Renal cortex interstitium (tissue), 11 donors: ENCODE data around the gene LAMA5. TPM values are rescaled to one million over a fixed set of nuclear protein-coding genes. Genes with fewer than 3 reads are reported as not detected.

Experiments used
- DNase-seq, 11 donors: peaks; one replicate each; pipeline ENCODE4 v3.0.0-alpha.2; 2013; ENCODE audit warnings: low read depth in 9 of 11, low spot score in 4 of 11; ENCODE audit errors: extremely low read depth in 1 of 11
- polyA plus RNA-seq, 3 donors: library from polyadenylated mRNA; unstranded; fragments of 120-200 nt; gene quantifications; one replicate each; pipeline ENCODE4 v1.2.1, GENCODE V29; 2013; ENCODE audit not compliant: insufficient read length in 3 of 3

Gene LAMA5
- polyA plus RNA-seq, 3 donors, result 101 to 184 (median 167) TPM

DNA sequence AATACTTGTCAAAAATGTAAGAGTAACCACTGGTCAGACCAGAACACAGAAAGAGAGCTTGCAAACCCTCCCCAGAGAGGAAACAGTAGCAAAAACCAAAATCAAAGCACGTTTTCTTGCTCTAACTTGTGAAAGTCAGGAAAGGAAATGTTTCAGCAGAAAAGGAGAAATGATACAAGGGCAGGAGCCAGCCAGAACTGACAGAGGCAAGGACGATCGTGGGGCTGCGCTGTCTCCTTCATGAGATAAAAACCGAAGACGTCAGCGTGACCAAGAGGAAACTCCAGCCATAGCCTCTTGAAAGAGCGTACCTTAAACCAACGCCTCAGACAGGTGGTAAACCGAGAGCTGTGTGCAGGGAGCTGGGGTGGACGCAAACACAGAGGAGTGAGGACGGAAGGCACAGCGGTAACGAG, 27.5 kb downstream of the LAMA5 start:
- DNase-seq, result no peak

- no peak for DNase-seq
Observed at GRCh38 chr20:62338294-62338620, 28.9 kb downstream of the LAMA5 start.

GRCh38 chr20:62337558-62338293, 29.4 kb downstream of the LAMA5 start:
- no peak for DNase-seq

DNA sequence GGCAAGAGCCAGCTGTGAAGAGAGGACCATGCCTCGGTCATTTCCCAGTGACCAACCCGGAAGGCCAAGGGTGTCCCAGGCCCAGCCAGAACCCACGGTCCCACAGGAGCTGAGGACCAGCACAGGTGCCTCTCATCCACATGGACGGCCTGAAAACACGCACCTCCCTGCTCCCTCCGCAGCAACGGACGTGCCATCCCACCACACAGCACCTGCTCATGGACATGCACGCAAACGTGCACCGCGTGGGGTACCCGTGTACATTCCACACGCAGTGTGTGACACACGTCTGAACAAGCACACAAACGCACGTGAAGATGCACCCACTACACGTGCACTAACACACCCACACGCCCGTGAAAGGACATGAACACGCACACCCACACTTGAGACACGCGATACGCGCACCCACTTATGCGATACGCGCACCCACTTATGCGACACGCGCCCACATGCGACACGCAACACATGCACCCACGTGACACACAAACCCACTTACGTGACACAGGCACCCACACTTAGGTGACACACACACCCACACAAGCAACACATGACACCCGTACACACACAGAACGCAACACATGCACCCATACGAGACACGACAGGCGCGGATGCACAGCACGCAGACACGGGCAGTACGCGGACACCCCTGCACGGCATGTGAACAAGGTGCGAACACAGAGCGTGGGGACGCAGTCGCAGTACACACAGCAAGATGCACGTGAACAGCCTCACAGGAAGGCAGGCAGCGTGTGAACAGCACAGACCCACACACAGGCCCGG, 30.1 kb downstream of the LAMA5 start:
- DNase-seq, result no peak

- DNase-seq, result no peak
Observed at GRCh38 chr20:62336329-62336728, 30.8 kb downstream of the LAMA5 start.

DNA sequence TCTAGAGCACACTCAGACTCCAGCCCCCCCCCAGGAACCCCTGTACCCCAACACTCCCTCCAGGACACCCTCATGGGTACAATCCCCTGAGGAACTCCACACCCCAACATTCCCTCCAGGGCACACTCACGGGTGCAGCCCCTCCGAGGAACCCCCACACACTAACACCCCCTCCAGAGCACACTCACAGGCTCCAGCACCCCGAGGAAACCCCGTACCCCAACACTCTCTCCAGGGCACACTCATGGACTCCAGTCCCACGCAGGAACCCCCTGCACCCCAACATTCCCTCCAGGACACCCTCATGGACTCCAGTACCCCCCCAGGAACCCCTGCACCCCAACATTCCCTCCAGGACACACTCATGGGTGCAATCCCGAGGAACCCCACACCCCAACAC, 31.6 kb downstream of the LAMA5 start:
- no peak for DNase-seq

DNA sequence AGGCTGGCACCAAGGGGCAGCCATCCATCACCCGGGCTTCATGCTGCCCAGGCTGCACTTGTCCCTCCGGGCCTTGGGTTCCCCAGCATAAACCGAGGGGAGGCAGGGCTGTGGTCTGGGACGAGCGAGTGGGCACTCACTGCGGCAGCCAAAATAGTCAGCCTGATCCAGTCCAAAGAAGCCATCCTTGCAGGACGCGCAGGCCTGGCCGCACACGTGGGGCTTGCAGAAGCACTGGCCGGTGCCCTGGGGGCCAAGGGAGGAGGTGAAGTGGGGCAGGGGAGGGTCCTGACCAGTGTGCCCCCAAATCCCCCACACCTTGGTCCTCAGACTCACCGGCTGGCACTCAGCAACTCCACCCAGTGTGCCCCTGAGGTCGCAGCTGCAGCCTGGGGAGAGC, 32.2 kb downstream of the LAMA5 start:
- no peak for DNase-seq

DNA sequence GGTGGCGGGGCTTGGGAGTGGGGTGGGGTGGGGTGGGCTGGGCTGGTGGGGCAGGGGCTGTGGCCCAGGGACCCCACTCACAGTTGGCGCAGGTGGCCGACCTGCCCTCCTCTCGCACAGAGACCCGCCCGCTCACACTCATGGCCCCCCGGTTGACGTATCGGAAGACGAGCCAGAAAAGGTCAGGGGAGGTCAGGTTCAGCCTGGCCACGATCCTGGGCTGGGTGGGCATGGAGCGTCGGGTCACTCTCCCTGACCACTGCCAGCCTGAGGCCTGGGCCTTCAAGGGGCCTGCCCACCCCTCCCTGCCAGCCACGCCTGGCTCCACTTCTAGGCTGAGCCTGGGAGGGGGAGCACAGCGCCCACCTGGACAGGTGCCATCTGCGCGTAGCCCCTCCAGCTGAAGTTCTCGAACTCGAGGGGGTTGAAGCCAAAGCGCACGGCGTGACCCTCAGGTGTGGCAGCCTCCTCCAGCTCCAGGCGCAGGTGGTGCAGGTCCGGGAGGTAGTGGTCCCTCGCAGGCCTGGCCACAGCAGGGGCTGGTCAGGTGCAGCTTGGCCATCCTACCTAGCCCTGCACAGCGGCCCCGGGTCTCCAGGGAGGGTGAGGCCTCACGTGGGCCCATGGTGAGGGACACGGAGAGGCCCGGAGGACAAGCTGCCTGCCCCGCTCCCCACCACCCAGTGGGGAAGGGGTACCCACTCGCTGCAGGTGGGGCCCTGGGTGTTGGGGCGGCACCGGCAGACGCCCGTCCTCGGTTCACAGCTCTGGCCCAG, 33.1 kb downstream of the LAMA5 start:
- DNase-seq, result no peak

DNA sequence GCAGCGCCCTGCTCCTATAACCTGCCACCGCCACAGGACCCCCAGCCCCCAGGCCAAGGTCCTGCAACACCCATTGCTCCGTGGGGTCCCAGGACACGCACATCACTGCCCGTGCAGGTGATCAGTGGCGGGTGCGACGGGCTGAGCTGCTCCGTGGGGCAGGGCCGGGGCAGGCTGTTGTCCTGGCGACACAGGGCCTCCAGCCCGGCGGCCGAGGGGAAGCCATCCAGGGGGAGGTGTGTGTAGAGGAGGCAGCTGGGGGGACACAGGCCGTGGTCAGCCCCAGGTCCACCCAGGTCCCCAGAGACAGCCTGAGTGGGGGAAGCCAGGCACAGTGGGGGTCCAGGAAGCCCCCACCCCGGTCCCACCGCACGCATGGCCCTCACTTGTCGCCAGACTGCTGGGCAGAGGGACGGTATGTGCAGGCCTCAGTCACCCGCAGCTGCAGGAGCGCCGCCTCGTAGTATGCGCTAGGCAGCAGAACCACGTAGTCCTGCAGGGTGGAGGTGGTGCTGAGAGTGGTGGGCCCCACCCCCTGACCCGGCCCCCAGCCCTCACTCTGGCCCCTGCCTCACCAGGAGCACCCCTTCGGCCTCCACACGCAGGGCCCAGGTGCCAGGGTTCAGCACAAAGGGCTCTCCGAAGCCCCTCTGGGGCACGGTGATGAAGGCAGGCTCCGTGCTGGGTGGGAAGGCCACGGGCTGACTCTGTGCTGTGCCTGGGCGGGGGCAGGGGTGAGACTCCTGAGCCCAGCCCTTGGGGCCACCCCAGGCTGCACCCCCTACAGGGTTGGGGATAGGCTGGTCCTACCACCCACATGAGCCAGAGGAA, 33.9 kb downstream of the LAMA5 start:
- DNase-seq, result no peak

DNA sequence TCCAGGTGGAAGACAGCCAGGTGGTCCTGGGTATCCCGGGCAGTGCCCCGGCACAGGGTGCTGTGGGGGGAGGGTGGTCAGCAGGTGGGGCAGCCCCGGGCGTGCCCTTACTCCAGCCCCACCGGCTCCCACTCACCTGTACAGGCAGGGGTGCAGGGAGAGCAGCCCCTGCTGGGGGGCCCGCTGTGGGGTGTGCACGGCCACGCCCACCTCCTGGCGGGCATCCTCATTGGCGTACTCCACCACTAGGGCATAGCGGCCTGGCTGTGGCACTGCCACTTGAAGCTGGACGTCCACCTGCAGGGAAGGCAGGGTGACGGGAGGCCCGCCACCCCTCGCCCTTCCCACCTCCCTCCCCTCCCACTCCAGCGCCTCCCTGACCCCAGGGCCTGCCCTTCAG, 34.7 kb downstream of the LAMA5 start:
- DNase-seq, result no peak

DNA sequence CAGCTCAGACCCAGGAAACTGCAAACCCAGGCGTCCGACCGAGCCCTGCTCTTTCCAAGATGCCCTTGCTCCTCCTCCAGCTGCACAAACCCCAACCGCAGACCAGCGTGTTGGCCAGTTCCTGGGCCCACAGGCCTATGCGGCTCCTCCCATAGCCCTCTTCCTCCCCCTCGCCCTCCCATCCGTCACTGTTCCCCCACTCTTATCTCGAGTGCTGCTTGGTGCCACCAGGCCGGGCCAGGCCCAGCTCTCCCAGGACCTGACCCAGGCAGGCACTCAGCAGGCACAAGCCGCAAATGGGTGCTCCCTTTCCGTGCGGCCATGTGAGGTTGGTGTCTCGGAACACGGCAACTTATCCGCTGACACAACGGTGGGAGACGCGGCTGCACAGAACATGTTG, 35.8 kb downstream of the LAMA5 start:
- no peak for DNase-seq

DNA sequence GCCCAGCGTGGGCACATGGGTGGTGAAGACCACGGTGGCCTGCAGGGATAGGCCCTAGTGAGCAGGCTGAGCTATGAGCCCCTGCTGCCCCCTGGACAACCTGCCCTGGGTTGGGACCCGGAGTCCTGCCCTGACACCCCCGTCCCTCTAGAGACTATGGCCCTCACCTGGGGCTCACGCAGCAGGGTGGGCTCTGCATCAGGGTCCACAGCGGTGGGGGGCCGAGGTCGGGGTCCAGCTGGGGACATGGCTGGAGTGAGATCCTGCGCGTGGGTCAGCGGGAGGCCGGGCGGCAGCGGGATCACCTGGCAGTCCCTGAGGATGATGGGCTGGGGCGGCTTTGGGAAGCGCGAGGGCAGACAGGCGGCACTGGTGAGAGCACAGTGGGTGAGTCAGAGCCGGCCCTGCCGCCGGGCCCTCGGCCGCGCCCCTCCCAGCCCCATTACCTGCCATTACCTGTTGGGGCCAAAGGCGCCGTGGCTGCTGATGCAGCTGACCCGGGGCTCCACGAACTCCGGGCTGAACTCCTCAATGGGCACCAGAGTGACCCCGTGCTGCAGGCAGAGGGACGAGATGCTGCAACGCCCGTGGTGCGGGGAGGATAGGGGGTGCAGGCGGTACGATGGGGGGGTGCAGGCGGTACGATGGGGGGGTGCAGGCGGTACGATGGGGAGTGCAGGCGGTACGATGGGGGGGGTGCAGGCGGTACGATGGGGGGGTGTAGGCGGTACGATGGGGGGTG, 36.4 kb downstream of the LAMA5 start:
- no peak for DNase-seq

- DNase-seq, result no peak
Observed at GRCh38 chr20:62329389-62330377, 37.4 kb downstream of the LAMA5 start.

GRCh38 chr20:62328684-62329388, 38.3 kb downstream of the LAMA5 start:
- DNase-seq, result no peak

GRCh38 chr20:62327726-62328495, 39.2 kb downstream of the LAMA5 start:
- no peak for DNase-seq
